ENCODE results near the gene PER1. TPM values are rescaled to one million over a fixed set of nuclear protein-coding genes. Genes with fewer than 3 reads are reported as not detected.

Gene PER1
- total RNA-seq, 1 experiment from 2014 or later = 47.1 TPM

DNA sequence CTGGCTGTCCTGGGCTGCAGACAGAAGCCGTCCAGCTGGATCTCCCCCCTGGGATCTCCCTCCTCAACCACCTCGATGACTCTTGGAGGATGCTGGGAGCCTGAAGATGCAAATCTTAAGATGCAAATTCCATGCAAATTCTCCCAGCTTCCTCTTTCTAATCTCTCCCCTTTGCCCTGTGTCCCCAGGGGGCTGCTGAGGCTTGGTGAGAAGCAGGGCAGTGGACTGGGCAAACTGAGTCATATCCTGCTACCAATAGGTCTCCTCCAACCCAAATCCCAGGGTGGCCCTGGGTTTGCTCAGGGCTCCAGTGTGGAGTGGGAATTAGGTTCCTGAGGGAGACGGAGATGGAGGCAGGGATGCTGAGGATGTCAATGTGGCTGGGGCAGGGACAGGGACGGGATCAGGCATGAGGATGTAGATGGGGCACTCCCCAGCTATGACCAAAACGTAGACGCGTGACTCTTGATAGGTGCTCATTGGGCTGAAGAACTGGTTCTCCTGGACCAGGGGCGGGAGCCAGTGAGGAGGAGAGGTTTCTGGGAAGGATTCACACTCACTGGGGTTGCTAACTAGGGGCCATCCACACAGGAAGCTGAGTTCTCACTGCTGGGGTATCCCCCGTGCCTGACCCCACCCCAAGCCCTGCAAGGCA lies 61.0 kb downstream of the PER1 start:
- Histone ChIP-seq H3K4me3 (ENCODE audit: low read depth, low read length, poor library complexity, severe bottlenecking) (no peak overlapping the region), H3K4me1 (ENCODE audit: insufficient read depth, low read length, poor library complexity, severe bottlenecking) (no peaks in the 10 kb centered on the region), H3K36me3 (ENCODE audit: insufficient read depth, low read length, poor library complexity, severe bottlenecking) (no peaks in the 10 kb centered on the region), H3K27ac (ENCODE audit: low read depth, low read length, poor library complexity, severe bottlenecking) (no peak overlapping the region), H3K9me3 (ENCODE audit: low read depth, low read length, poor library complexity, severe bottlenecking) (no peaks in the 10 kb centered on the region), H3K27me3 (replicated peaks; ENCODE audit: insufficient read depth, low read depth, low read length, poor library complexity) (peaks cover 14% of the 10 kb centered on the region)
- no TSS peak for BruUV-seq (replicated peaks)
- intact Hi-C loops (cut with micrococcal nuclease; ENCODE audit: unreplicated experiment) = no loop called here
- no peak for TF ChIP-seq EZH2 (IDR thresholded peaks at IDR 0.05; ENCODE audit: borderline replicate concordance, low read depth, low read length, poor library complexity, severe bottlenecking)
- TF ChIP-seq, protein P1, sequence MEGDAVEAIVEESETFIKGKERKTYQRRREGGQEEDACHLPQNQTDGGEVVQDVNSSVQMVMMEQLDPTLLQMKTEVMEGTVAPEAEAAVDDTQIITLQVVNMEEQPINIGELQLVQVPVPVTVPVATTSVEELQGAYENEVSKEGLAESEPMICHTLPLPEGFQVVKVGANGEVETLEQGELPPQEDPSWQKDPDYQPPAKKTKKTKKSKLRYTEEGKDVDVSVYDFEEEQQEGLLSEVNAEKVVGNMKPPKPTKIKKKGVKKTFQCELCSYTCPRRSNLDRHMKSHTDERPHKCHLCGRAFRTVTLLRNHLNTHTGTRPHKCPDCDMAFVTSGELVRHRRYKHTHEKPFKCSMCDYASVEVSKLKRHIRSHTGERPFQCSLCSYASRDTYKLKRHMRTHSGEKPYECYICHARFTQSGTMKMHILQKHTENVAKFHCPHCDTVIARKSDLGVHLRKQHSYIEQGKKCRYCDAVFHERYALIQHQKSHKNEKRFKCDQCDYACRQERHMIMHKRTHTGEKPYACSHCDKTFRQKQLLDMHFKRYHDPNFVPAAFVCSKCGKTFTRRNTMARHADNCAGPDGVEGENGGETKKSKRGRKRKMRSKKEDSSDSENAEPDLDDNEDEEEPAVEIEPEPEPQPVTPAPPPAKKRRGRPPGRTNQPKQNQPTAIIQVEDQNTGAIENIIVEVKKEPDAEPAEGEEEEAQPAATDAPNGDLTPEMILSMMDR (conservative IDR thresholded peaks at IDR 0.05; ENCODE audit: low read depth, low read length) = no peak
- POLR2A ChIA-PET (ENCODE audit: low non-redundant PET) = no interaction called here
- CTCF ChIA-PET = interaction anchor here (0.7 to 0.9 kb wide), 2 partner anchors 26 to 473 kb away, joined by 3 to 11 read pairs; no protein-coding TSS in a partner anchor
- DNase-seq (ENCODE audit: low spot score) = no peak

Small RNA genes lying within 50 kb of the gene (microRNA-seq; reads per million reads assigned to microRNA genes)
- gene MIR4521 (679 reads per million, percentile 77 among the genes with 10 or more reads in this experiment), gene MIR6883 (not detected)

Other genes with a start within 250 kb of the PER1 start
- 0.83 and 1.1 TPM in 2 replicates for gene RNF227, start 236.1 kb downstream of the PER1 start, total RNA-seq (2021)
- gene KCNAB3, start 222.5 kb downstream of the PER1 start, total RNA-seq (2021) = 24.8 and 32.4 TPM in 2 replicates
- 111 and 140 TPM in 2 replicates for gene TRAPPC1, start 220.5 kb downstream of the PER1 start, total RNA-seq (2021)
- gene CNTROB, start 220.2 kb downstream of the PER1 start, total RNA-seq (2021) = 72.3 and 79.9 TPM in 2 replicates
- not detected in 2 replicates for gene GUCY2D, start 149.8 kb downstream of the PER1 start, total RNA-seq (2021)
- gene ALOX15B, start 113.3 kb downstream of the PER1 start, total RNA-seq (2021) = 0.17 and 0.30 TPM in 2 replicates
- gene ALOX12B, start 64.7 kb downstream of the PER1 start, total RNA-seq (2021) = 0.39 TPM in 1 of 2 replicates, not detected in the other
- gene ALOXE3, start 33.9 kb downstream of the PER1 start, total RNA-seq (2021) = not detected in 2 replicates
- gene HES7, start 28.3 kb downstream of the PER1 start, total RNA-seq (2021) = 1.7 and 3.9 TPM in 2 replicates
- 41.3 and 51.0 TPM in 2 replicates for gene VAMP2, start 10.5 kb upstream of the PER1 start, total RNA-seq (2021)
- 19.4 and 25.3 TPM in 2 replicates for gene TMEM107, start 24.0 kb upstream of the PER1 start, total RNA-seq (2021)
- gene BORCS6, start 37.8 kb upstream of the PER1 start, total RNA-seq (2021) = 3.7 TPM in 2 replicates
- gene AURKB, start 58.2 kb upstream of the PER1 start, total RNA-seq (2021) = 209 and 230 TPM in 2 replicates
- gene CTC1, start 95.7 kb upstream of the PER1 start, total RNA-seq (2021) = 40.0 and 40.3 TPM in 2 replicates
- 163 and 165 TPM in 2 replicates for gene PFAS, start 96.9 kb upstream of the PER1 start, total RNA-seq (2021)
- gene RANGRF, start 136.3 kb upstream of the PER1 start, total RNA-seq (2021) = 26.8 and 33.6 TPM in 2 replicates
- 1.3 and 2.0 TPM in 2 replicates for gene SLC25A35, start 143.0 kb upstream of the PER1 start, total RNA-seq (2021)
- not detected in 2 replicates for gene ARHGEF15, start 157.8 kb upstream of the PER1 start, total RNA-seq (2021)
- not detected in 2 replicates for gene ODF4, start 187.4 kb upstream of the PER1 start, total RNA-seq (2021)
- 1,604 and 1,668 TPM in 2 replicates for gene RPL26, start 230.8 kb upstream of the PER1 start, total RNA-seq (2021)
- gene RNF222, start 245.4 kb upstream of the PER1 start, total RNA-seq (2021) = not detected in 2 replicates

Measured in A673 (cell line).